ENCODE measurements around the gene ALLC. TPM values are rescaled to one million over a fixed set of nuclear protein-coding genes. Genes with fewer than 3 reads are reported as not detected.
A peak's percentile ranks its signal among the peaks of the same experiment; 100 is the strongest.

ALLC gene
- total RNA-seq, 3 donors from 2014 or later, result 0.16 TPM; not detected in 2

- TF ChIP-seq POLR2A (IDR thresholded peaks at IDR 0.05) (no peak), CTCF (IDR thresholded peaks at IDR 0.05) (no peak), POLR2AphosphoS5 (IDR thresholded peaks at IDR 0.05) (no peak)
- peaks cover 0 to 29% of the 10 kb centered on the region in 2 donors for H3K27me3 ChIP-seq
These were observed 46.7 kb downstream of the ALLC start for GRCh38 chr2:3704692-3705091.

GRCh38 chr2:3705782-3706181 is 47.8 kb downstream of the ALLC start:
- no peak for DNase-seq (ENCODE audit: low spot score in 2 of 2)
- no peak overlapping the region for H3K27ac ChIP-seq
- no peak overlapping the region for H3K4me3 ChIP-seq
- no peaks in the 10 kb centered on the region for H3K36me3 ChIP-seq
- peaks cover 0 to 29% of the 10 kb centered on the region in 2 donors for H3K27me3 ChIP-seq
- no peaks in the 10 kb centered on the region for H3K9me3 ChIP-seq
- H3K4me1 ChIP-seq, result no peaks in the 10 kb centered on the region
- intact Hi-C loops (cut with DNase I; ENCODE audit: low total_unique reads), result no loop called here
- TF ChIP-seq CTCF (IDR thresholded peaks at IDR 0.05) (no peak), POLR2AphosphoS5 (IDR thresholded peaks at IDR 0.05) (no peak), POLR2A (IDR thresholded peaks at IDR 0.05) (no peak)

More at GRCh38 chr2:3704692-3705091, 46.7 kb downstream of the ALLC start:
- Histone ChIP-seq H3K4me1 (no peaks in the 10 kb centered on the region), H3K4me3 (no peak overlapping the region), H3K36me3 (no peaks in the 10 kb centered on the region), H3K9me3 (no peaks in the 10 kb centered on the region), H3K27ac (no peak overlapping the region)
- DNase-seq (ENCODE audit: low spot score in 2 of 2), result no peak
- intact Hi-C loops (cut with DNase I; ENCODE audit: low total_unique reads), result no loop called here

- H3K4me1 ChIP-seq, result no peaks in the 10 kb centered on the region
- H3K4me3 ChIP-seq, result no peak overlapping the region
- DNase-seq (ENCODE audit: low spot score in 2 of 2), result peak in 1 of 2 donors; percentile 37
- no peaks in the 10 kb centered on the region for H3K36me3 ChIP-seq
- H3K27ac ChIP-seq, result peak overlapping the region in 1 of 2 donors; percentile 33
- TF ChIP-seq CTCF (IDR thresholded peaks at IDR 0.05), result no peak
- no peak for TF ChIP-seq POLR2AphosphoS5 (IDR thresholded peaks at IDR 0.05)
- TF ChIP-seq POLR2A (IDR thresholded peaks at IDR 0.05), result no peak
- peaks cover 0 to 27% of the 10 kb centered on the region in 2 donors for H3K27me3 ChIP-seq
- intact Hi-C loops (cut with DNase I; ENCODE audit: low total_unique reads), result no loop called here
- H3K9me3 ChIP-seq, result no peaks in the 10 kb centered on the region
These were observed 48.9 kb downstream of the ALLC start for GRCh38 chr2:3706892-3707291.

GRCh38 chr2:3708576-3708975 is 50.6 kb downstream of the ALLC start:
- intact Hi-C loops (cut with DNase I; ENCODE audit: low total_unique reads), result no loop called here
- TF ChIP-seq POLR2A (IDR thresholded peaks at IDR 0.05), result no peak
- TF ChIP-seq POLR2AphosphoS5 (IDR thresholded peaks at IDR 0.05), result no peak
- TF ChIP-seq CTCF (IDR thresholded peaks at IDR 0.05), result no peak
- DNase-seq (ENCODE audit: low spot score in 2 of 2), result no peak

GRCh38 chr2:3709225-3709624 is 51.2 kb downstream of the ALLC start:
- no peak for TF ChIP-seq CTCF (IDR thresholded peaks at IDR 0.05)
- TF ChIP-seq POLR2A (IDR thresholded peaks at IDR 0.05), result no peak
- TF ChIP-seq POLR2AphosphoS5 (IDR thresholded peaks at IDR 0.05), result no peak
- intact Hi-C loops (cut with DNase I; ENCODE audit: low total_unique reads), result no loop called here
- Histone ChIP-seq H3K4me3 (no peak overlapping the region), H3K27ac (no peak overlapping the region), H3K9me3 (no peaks in the 10 kb centered on the region), H3K27me3 (peaks cover 0 to 6% of the 10 kb centered on the region in 2 donors), H3K4me1 (no peaks in the 10 kb centered on the region), H3K36me3 (no peaks in the 10 kb centered on the region)
- DNase-seq (ENCODE audit: low spot score in 2 of 2), result no peak

More at GRCh38 chr2:3708576-3708975, 50.6 kb downstream of the ALLC start:
- no peak overlapping the region for H3K27ac ChIP-seq
- no peaks in the 10 kb centered on the region for H3K4me1 ChIP-seq
- H3K4me3 ChIP-seq, result no peak overlapping the region
- no peaks in the 10 kb centered on the region for H3K9me3 ChIP-seq
- H3K27me3 ChIP-seq, result peaks cover 0 to 11% of the 10 kb centered on the region in 2 donors
- H3K36me3 ChIP-seq, result no peaks in the 10 kb centered on the region
